ENCODE measurements around the gene MARS2. TPM values are rescaled to one million over a fixed set of nuclear protein-coding genes. Genes with fewer than 3 reads are reported as not detected.
A peak's percentile ranks its signal among the peaks of the same experiment; 100 is the strongest.

The MARS2 gene
- total RNA-seq (3.3 TPM in 2 replicates), polyA plus RNA-seq (1.5 and 3.3 TPM in 2 replicates), polyA minus RNA-seq (ENCODE audit: low replicate concordance) (1.3 and 7.0 TPM in 2 replicates)
- 1.4 and 3.1 TPM in 2 replicates for polyA plus RNA-seq (2012)

- no peak for TF ChIP-seq EZH2 (IDR thresholded peaks at IDR 0.05; ENCODE audit: low read length, missing control alignments)
- TF ChIP-seq, protein P1, sequence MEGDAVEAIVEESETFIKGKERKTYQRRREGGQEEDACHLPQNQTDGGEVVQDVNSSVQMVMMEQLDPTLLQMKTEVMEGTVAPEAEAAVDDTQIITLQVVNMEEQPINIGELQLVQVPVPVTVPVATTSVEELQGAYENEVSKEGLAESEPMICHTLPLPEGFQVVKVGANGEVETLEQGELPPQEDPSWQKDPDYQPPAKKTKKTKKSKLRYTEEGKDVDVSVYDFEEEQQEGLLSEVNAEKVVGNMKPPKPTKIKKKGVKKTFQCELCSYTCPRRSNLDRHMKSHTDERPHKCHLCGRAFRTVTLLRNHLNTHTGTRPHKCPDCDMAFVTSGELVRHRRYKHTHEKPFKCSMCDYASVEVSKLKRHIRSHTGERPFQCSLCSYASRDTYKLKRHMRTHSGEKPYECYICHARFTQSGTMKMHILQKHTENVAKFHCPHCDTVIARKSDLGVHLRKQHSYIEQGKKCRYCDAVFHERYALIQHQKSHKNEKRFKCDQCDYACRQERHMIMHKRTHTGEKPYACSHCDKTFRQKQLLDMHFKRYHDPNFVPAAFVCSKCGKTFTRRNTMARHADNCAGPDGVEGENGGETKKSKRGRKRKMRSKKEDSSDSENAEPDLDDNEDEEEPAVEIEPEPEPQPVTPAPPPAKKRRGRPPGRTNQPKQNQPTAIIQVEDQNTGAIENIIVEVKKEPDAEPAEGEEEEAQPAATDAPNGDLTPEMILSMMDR (conservative IDR thresholded peaks at IDR 0.05 in 1 of 2, IDR thresholded peaks at IDR 0.05 in 1 of 2; ENCODE audit: low read depth in 1 of 2, low read length in 2 of 2), result no peak
- Histone ChIP-seq H3K4me1 (ENCODE audit: control insufficient read depth, extremely low read depth, insufficient read depth, low read length) (peaks cover 8% of the 10 kb centered on the region), H2AFZ (ENCODE audit: low read length) (peak within 1 kb of the TSS; percentile 98), H3K4me2 (ENCODE audit: extremely low read depth, insufficient read depth, low read length) (peak within 1 kb of the TSS; percentile 98), H3K27me3 (ENCODE audit: control insufficient read depth, insufficient read depth, low read length) (no peaks in the 10 kb centered on the region), H4K20me1 (ENCODE audit: control insufficient read depth, extremely low read depth, insufficient read depth, low read length) (no peaks in the 10 kb centered on the region), H3K36me3 (ENCODE audit: control insufficient read depth, insufficient read depth, low read length) (no peaks in the 10 kb centered on the region), H3K79me2 (ENCODE audit: control insufficient read depth, insufficient read depth, low read length) (peaks cover 33% of the 10 kb centered on the region), H3K27ac (ENCODE audit: insufficient read depth, low read length) (peak within 1 kb of the TSS; percentile 64), H3K9ac (ENCODE audit: insufficient read depth, low read length) (peak within 1 kb of the TSS; percentile 55), H3K9me3 (ENCODE audit: control insufficient read depth, insufficient read depth, low read depth, low read length) (no peaks in the 10 kb centered on the region), H3K4me3 (replicated peaks in 1 of 4; ENCODE audit: control extremely low read depth in 1 of 4, insufficient read depth in 1 of 4, low read depth in 3 of 4, low read length in 4 of 4) (peak within 1 kb of the TSS; percentile 81 to 92 (median 90))
- peak; percentile 86 to 92 for DNase-seq (ENCODE audit: low read depth in 2 of 2)
These were observed at the start of gene MARS2 for GRCh38 chr2:197705121-197705911. Gene MARS2, plus strand, starts transcription at chr2:197705369. Its CDS starts 37 bp downstream, at chr2:197705406.

DNA sequence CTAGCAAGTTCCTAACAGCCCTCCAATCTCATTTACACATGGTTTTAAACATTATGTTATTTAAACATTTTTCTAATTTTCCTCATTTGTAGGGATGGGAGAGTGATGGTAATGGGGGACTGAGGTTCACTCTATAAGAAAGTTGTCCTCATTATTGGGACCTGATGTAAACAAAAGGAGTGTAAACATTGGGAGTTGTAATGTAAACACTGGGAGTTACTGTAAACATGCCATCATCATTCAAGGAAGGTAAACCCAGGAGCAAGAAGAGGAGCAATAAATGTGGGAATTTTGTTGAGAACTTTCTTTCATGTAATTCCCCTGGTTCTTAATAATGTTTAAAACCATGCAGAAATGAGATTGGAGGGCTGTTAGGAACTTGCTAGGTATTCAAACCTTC, 47.6 kb upstream of the MARS2 start:
- H3K4me3 ChIP-seq (replicated peaks in 1 of 4; ENCODE audit: control extremely low read depth in 1 of 4, insufficient read depth in 1 of 4, low read depth in 3 of 4, low read length in 4 of 4), result no peak overlapping the region
- H3K9me3 ChIP-seq (ENCODE audit: control insufficient read depth, insufficient read depth, low read depth, low read length), result no peaks in the 10 kb centered on the region
- no peak for DNase-seq (ENCODE audit: low read depth in 2 of 2)
- no peak for TF ChIP-seq EZH2 (IDR thresholded peaks at IDR 0.05; ENCODE audit: low read length, missing control alignments)
- TF ChIP-seq, protein P1 (conservative IDR thresholded peaks at IDR 0.05 in 1 of 2, IDR thresholded peaks at IDR 0.05 in 1 of 2; ENCODE audit: low read depth in 1 of 2, low read length in 2 of 2), result no peak
- H2AFZ ChIP-seq (ENCODE audit: low read length), result no peak overlapping the region
- H3K4me1 ChIP-seq (ENCODE audit: control insufficient read depth, extremely low read depth, insufficient read depth, low read length), result no peaks in the 10 kb centered on the region
- H4K20me1 ChIP-seq (ENCODE audit: control insufficient read depth, extremely low read depth, insufficient read depth, low read length), result no peaks in the 10 kb centered on the region
- H3K27me3 ChIP-seq (ENCODE audit: control insufficient read depth, insufficient read depth, low read length), result no peaks in the 10 kb centered on the region
- H3K36me3 ChIP-seq (ENCODE audit: control insufficient read depth, insufficient read depth, low read length), result no peaks in the 10 kb centered on the region
- H3K4me2 ChIP-seq (ENCODE audit: extremely low read depth, insufficient read depth, low read length), result no peak overlapping the region
- no peaks in the 10 kb centered on the region for H3K79me2 ChIP-seq (ENCODE audit: control insufficient read depth, insufficient read depth, low read length)
- H3K27ac ChIP-seq (ENCODE audit: insufficient read depth, low read length), result no peak overlapping the region
- H3K9ac ChIP-seq (ENCODE audit: insufficient read depth, low read length), result no peak overlapping the region

DNA sequence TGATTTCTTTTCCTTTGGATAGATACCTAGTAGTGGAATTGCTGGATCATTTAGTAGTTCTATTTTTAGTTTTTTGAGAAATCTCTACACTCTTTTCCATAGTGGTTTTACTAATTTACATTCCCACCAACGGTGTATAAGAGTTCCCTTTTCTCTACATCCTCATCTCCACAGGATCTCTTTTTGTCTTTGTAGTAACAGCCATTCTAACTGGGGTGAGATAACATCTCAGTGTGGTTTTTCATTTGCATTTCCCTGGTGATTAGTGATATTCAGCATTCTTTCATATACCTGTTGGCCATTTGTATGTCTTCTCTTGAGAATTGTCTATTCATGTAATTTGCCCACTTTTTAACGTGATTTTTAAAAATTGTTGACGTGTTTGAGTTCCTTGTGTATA, 43.5 kb upstream of the MARS2 start:
- Histone ChIP-seq H3K4me3 (replicated peaks in 1 of 4; ENCODE audit: control extremely low read depth in 1 of 4, insufficient read depth in 1 of 4, low read depth in 3 of 4, low read length in 4 of 4) (no peak overlapping the region), H3K27me3 (ENCODE audit: control insufficient read depth, insufficient read depth, low read length) (no peaks in the 10 kb centered on the region), H4K20me1 (ENCODE audit: control insufficient read depth, extremely low read depth, insufficient read depth, low read length) (no peaks in the 10 kb centered on the region), H3K36me3 (ENCODE audit: control insufficient read depth, insufficient read depth, low read length) (no peaks in the 10 kb centered on the region), H3K9me3 (ENCODE audit: control insufficient read depth, insufficient read depth, low read depth, low read length) (no peaks in the 10 kb centered on the region), H3K27ac (ENCODE audit: insufficient read depth, low read length) (no peak overlapping the region), H3K79me2 (ENCODE audit: control insufficient read depth, insufficient read depth, low read length) (no peaks in the 10 kb centered on the region), H2AFZ (ENCODE audit: low read length) (no peak overlapping the region), H3K4me2 (ENCODE audit: extremely low read depth, insufficient read depth, low read length) (no peak overlapping the region), H3K4me1 (ENCODE audit: control insufficient read depth, extremely low read depth, insufficient read depth, low read length) (no peaks in the 10 kb centered on the region), H3K9ac (ENCODE audit: insufficient read depth, low read length) (no peak overlapping the region)
- TF ChIP-seq, protein P1 (conservative IDR thresholded peaks at IDR 0.05 in 1 of 2, IDR thresholded peaks at IDR 0.05 in 1 of 2; ENCODE audit: low read depth in 1 of 2, low read length in 2 of 2), result no peak
- no peak for TF ChIP-seq EZH2 (IDR thresholded peaks at IDR 0.05; ENCODE audit: low read length, missing control alignments)
- DNase-seq (ENCODE audit: low read depth in 2 of 2), result no peak

Data from fibroblast of lung (primary cell).